Left renal pelvis (tissue), 4 donors: ENCODE measurements around the gene TUFT1. TPM values are rescaled to one million over a fixed set of nuclear protein-coding genes. Genes with fewer than 3 reads are reported as not detected.

Experiments
- DNase-seq, 4 donors: peaks; one replicate each; pipeline ENCODE4 v3.0.0-alpha.2; 2013; ENCODE audit warnings: low read depth in 4 of 4, low spot score in 3 of 4
- polyA plus RNA-seq, 4 donors: library from polyadenylated mRNA; unstranded; fragments of 120-200 nt; gene quantifications; one replicate each; pipeline ENCODE4 v1.2.1, GENCODE V29; 2013; ENCODE audit not compliant: insufficient read length in 4 of 4

The TUFT1 gene, protein sequence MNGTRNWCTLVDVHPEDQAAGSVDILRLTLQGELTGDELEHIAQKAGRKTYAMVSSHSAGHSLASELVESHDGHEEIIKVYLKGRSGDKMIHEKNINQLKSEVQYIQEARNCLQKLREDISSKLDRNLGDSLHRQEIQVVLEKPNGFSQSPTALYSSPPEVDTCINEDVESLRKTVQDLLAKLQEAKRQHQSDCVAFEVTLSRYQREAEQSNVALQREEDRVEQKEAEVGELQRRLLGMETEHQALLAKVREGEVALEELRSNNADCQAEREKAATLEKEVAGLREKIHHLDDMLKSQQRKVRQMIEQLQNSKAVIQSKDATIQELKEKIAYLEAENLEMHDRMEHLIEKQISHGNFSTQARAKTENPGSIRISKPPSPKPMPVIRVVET
- 10 to 100 TPM in 2 of 4 donors, 1 to 10 TPM in 2; 4.7 to 13.6 (median 10.7) TPM for polyA plus RNA-seq

DNA sequence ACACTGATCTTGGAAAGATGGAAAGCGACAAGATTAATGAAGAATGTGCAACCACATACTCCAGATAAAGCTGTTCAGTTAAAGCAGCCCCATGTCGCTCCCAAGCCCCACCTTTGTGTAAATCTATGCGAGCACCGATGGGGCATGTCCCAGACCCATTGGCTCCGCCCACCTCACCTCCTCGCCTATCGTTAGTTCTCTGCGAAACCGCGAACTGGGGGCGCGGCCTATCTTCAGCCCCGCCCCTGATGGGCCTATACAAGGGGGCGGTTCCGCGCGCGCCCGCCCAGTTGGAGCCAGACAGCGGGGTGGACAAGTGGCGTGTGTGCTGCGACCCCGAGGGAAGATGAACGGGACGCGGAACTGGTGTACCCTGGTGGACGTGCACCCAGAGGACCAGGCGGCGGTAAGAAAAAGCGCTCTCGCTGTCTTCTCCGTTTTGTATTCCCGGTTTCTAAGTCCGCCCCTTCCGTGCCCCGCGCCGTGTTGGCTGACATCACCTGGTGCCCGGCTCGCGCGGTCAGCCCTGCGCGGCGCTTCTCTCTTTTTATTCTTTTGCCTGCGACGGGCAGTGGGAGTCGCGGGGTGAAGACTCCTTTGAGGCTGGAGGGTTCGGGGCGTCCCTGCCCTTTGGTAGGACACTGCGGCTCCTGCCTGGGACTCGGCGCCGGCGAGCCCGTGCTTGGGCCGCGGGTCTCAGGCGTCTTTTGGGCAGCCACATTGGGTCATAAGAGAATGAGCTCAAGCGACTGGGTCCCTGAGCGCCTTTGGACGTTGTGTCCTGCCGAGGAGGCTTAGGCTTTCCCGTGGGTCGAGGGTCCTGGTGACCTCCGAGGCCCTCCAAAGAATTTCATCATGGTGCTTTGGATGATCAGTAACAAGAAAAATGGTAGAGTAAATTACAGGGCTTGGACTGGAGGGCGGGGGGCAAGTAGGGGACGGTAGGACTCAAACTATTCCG lies at the start of gene TUFT1:
TSS of gene TUFT1 (plus strand) at position 289 of the 961 bp plus-strand sequence. CDS start at position 347, 58 bp downstream.
- peak; percentile 67 to 83 (median 80) for DNase-seq

DNA sequence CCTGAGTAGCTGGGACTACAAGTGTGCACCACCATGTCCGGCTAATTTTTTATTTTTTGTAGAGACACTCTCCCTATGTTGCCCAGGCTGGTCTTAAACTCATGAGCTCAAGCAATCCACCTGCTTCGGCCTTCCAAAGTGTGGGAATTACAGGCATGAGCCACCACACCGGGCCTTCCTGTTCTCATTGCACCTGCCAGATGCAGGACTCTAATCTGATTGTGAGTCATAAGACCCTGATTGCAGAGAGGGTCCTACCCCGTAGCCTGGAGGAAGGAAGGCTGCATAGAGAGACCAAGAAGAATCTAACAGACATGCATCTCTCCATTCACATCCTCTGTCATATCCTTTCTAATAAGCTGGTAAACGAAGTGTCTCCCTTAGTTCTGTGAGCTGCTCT lies 48.5 kb upstream of the TUFT1 start:
- no peak for DNase-seq

DNA sequence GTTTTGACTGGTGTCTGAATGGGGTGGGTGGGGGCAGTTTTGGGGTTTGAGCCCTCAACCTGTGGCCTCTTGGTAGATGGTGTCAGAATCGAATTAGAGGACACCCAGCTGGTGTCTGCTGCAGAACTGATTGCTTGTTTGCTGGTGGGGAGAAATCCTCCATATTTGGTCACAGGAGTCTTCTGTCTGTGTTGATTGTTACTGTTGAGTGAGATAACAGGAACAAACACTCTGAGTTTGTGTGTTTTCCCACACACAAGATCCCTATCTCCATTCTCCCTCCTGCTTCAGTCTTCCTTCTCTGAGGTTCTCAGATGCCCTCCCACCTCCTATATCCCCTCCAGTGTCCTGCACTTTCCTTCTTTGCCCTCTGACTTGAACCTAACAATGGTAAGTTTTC lies 48.0 kb upstream of the TUFT1 start:
- no peak for DNase-seq

DNA sequence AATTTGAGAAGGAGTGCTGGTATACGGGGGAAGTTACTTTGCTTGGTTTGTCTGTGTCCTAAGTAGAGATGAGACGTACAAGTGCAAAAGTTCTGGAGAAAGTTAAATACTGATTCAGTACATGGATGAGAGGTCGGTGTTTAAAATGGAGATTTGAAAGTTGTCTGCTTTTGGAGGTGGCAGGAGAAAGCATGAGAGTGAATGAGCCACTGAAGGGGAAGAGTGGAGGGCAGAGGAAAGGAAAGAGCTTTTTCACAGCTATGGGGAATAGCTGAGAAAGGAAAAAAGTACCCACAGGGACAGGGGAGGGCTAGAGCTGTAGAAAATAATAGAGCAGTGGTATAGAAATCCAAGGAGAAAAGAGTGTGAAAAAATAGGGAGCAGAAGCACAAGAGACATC lies 47.1 kb upstream of the TUFT1 start:
- DNase-seq, result no peak

DNA sequence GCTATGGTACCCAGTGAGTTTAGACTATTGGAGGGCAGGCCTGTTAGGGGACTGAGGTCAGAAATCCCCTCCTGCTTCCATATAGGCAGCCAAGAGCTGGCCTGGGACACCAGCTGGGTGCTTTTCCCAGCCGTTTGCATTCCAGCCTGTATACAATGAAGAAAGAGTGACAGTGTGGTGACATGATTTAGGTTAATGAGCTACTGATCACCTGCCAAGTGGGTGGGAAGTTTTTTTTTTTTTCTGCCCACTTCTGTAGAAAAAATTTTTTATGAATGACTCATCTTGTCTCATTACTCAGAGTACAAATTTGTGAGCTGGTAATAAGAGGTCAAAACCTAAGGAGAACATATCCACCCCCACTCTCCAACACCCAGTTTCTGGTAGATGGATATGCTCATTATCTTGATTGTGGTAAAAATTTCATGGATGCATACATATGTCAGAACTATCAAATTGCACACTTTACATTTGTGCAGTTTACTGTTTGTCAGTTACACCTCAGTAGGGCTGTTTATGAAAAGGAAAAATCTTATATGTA lies 45.3 kb upstream of the TUFT1 start:
- DNase-seq, result no peak

DNA sequence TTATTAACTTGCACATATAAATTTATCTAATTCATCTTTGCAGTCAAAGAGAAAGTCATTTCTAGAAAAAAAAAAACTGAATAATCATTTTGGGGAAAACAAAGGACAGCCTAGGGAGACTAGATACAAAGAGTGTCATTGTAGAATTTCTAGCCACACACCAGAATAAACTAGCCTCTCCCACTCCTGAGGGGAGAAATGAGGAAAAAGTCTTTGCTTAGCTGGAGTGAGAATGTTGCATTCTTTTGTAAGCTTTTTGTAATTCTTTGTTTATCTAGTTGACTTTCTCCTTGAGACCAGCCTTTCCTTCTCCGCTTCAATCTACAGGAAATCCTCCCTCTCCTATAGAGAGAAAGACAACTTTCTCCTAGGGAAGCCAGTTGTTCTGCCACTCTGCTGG lies 44.8 kb upstream of the TUFT1 start:
- no peak for DNase-seq

DNA sequence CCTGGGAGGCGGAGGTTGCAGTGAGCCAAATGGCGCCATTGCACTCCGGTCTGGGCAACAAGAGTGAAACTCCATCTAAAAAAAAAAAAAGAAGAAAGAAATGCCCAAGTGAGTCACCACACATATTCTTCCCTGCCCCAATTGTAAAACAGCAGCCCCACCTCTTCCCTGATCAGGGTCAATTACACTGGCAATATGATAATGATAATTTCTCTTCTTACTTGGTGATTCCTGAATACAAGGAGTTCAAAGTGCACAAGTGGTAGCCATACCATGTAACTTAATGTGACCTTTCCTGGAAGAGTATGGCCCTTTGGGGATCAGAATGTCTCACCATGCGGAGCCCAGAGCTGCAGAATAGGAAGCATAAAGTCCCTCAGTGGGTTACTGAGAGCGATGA lies 40.7 kb upstream of the TUFT1 start:
- no peak for DNase-seq

DNA sequence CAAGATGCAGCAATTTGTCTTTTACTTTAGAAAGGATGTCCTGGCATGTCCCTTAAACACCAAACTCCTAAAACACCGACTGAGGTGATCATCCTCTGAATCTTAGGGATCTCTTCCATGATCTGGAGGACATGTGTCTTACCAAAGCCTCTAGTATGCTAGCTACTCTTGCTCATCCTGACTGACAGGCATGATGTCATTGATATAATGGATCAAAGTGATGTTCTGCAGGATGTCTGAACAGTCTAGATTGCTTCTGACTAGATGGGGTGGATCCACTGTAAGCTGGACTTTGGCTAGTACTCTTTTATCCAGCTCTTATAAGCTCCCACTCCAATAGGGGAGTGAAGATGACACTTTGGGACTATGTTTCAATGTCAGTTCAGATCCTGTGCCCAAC lies 40.2 kb upstream of the TUFT1 start:
- no peak for DNase-seq

DNA sequence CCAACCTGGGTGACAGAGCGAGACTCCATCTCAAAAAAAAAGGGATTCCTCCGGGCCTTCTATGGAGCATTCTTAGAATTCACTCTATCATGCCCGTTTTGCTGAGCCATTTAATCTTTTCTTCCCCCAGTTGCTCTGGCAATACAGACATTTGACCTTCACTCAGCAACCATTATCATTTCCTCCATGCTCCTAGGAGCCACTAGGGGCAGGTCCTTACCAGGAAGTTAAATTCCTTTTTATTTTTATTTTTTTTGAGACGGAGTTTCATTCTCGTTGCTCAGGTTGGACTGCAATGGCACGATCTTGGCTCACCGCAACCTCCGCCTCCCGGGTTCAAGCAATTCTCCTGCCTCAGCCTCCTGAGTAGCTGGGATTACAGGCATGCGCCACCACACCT lies 38.6 kb upstream of the TUFT1 start:
- no peak for DNase-seq

DNA sequence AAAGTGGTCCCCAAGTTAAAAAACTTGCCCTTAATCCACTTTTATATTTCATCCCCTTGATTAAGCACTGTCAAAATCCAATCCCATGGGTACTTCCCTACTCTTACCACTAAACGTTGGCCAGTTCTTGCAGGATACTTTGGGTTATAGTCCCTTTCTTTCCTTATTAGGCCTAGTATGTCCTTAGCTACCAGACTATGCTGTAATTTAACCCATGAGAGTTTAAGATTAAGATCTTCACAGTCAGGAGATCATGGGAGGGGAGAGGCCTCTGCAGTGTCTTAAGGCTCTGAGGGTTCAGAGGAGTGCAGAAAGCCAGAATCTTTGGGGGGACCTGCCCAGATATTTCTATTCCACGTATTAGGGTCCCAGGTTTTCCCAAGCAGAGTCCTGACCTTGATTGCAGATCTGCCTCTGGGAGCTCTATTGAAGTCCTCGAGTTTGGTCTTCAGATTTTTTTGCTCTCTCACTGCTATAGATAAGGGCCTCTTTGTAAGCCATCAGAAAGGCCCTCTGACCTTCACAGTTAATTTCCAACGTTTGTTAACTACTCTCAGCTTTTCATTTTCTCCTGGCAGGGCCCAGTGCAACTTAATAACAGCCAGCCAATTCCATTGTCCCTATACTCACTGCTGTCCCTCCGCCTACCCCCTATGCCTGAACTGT lies 37.9 kb upstream of the TUFT1 start:
- DNase-seq, result no peak

DNA sequence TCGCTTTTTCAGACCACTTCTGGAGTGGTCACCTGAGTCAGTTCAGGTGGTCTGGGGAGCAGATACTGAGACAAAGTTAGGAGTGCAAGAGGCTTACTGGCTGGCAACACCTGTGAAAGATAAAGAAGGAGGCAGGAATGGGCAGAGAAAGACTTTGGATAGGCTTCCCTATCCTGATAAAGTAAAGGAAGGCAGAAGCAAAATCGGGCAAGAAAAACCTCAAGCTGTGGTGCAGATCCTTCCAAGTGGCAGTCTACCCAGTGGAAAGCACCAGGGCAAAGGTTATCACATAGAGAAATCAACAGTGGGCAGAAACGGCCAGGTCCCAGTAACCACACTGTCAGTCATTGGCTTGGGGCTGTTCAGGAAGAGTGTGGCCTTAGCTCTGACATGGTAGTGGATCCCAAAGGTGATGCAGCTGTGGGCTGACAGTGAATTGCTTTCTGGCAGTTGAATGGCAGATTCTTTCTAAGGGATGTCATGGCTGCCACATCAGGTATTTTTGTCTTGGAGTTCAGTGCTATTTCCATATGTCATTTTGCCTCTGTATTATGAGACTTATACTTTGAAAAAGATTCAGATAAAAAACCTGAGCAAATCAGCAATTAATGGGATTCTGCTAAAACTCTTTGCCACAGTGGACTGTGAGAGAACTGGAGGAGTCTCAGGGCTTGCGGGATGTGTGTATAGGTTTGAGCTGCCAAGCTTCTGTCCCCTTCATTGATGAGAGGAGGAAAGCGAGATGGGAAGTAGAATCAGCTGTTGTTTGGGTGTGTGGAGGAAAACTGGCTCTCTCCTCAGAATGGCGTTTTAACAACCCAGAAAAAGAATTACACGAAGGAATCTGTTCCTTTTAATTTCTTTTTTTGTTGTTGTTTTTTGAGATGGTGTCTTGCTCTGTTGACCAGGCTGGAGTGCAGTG lies 37.0 kb upstream of the TUFT1 start:
- no peak for DNase-seq

DNA sequence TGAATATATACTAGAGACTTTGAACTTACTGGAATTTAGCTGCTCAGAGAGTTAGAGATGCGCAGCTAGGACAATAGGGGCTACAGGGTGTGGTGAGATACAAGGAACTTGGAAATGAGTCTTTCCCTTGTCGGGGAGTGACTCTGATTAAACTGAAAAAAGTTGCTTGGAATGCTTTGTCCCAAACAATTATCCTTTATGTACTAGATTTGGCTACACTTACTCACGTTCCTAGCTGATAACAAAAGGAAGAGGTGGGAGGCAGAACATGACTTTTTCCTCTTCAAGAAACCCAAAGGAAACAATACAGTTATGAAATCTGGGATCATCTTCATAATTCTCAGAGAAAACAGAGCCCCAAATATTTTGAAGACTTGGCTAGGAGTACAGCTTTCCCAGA lies 35.9 kb upstream of the TUFT1 start:
- DNase-seq, result no peak

DNA sequence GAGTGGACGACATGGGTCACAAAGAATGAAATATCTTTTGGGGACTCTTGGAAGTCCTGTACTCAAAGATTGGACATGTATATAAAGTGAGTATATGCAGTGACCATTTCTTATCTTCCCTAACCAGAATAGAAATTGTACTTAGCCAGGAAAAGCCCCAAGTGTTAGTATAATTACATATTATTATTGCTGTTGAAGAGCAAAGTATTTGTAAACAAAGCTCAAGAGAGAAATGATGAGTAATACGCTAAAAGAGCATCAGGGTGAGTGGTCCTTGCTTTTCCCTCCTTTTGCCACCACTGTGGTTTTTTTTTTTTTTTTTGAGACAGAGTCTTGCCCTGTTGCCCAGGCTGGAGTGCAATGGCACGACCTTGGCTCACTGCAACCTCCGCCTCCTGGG lies 35.4 kb upstream of the TUFT1 start:
- no peak for DNase-seq

DNA sequence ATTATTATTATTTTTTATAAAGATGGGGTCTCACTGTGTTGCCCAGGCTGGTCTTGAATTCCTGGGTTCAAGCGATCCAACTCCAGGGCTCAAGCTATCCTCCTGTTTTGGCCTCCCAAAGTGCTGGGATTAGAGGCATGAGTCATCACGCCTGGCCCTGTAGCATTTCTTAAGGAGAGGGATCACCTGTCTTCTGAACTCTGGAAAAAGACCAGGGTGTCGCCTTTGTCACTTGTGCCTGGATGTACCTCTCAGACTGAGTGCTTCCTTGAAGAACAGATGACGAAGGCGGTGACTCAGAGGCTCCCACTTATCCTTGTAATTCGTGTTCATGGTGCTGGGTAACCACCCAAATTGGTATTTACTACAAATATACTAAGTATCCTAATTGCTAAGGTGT lies 31.3 kb upstream of the TUFT1 start:
- DNase-seq, result no peak

DNA sequence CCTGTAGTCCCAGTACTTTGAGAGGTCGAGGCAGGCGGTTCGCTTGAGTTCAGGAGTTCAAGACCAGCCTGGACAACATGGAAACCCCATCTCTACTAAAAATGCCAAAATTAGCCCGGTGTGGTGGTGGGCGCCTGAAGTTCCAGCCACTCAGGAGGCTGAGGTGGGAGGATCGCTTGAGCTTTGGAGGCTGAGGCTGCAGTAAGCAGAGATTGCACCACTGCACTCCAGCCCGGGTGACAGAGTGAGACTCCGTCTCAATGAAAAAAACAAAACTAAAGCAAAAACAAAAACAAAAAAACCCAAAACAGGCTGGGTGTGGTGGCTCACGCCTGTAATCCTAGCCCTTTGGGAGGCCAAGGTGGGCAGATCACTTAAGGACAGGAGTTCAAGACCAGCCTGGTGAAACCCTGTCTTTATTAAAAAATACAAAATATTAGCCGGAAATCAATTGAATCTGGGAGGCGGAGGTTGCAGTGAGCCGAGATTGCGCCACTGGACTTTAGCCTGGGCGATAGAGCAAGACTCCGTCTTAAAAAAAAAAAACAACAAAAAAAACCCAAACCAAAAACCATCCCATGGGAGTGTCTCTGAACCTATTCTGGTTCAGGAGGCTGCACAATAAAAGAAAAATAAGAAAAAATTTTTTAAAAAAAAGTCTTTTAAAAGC lies 30.6 kb upstream of the TUFT1 start:
- no peak for DNase-seq

DNA sequence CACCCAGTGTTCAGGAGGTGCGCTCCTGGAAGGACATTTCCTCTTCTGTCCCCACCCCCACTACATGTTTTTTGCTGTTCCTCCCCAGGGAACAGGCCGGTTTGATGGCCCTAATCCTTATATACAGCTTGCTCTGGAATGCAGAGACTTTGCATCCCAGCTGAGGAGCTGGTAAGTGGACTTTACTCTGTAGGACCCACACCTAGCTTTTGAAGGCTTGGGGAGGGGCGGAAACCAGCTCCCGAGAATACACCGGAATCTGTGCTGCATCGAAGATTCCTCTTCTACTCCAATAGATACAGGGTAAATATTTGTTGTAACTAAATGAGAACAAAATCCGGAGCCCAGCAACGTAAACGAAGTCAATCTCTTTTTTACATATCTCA lies 30.1 kb upstream of the TUFT1 start:
- DNase-seq, result no peak

DNA sequence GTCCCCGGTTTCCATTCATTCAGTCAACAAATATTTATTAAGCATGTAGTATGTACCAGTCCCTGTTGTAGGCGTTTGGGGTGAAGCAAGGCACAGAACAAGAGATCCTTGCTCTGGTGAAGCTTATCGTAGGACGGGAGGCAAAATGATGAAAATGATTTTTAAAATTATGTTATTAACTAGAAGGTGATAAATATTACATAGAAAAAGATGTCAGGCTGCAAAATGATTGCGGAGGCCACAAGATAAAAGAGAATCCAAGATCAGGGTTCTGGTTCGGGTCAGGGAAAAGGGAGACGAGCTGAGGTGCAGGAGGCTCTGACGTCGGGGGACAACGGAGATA lies 29.5 kb upstream of the TUFT1 start:
- no peak for DNase-seq

DNA sequence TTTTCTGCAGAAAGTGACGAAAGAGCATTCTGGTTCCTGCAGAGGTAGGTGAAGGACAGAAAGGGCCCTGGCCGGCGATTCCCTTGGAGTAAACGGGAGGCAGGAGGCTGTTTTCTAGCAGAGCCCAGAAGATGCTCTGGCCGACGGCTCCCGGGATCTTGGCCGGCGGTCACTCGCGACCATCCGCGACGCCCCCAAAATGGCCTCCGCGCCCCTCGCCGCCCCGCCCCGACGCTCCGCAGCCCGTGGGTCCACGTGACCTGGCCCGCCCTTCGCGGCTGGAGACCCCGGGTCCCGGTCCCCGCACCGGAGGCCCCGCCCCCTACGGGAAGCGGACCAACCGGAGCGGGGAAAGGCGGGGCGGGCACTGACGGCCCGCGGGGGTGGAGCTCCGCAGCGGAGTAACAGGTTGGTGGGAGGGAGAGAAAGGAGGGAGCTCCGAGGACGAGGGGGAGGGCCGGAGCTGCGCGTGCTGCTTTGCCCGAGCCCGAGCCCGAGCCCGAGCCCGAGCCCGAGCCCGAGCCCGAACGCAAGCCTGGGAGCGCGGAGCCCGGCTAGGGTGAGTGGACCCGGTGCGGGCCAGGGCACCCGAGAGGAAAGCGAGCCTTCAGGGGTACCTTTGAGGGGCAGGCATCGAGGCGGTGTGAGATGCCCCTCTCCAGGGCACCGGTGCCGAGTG lies 29.0 kb upstream of the TUFT1 start, which contains the start of gene CGN:
TSS of gene CGN (plus strand) at position 431 of the 679 bp plus-strand sequence. CDS start 7,133 bp downstream, outside the sequence.
- DNase-seq, result peak; percentile 80 to 88 (median 84)
